CD14-positive monocyte (primary cell): ENCODE data around the gene SYNDIG1. TPM values are rescaled to one million over a fixed set of nuclear protein-coding genes. Genes with fewer than 3 reads are reported as not detected.

Experiments
- DNase-seq, 3 donors: peaks; one replicate each; pipeline ENCODE4 v3.0.0-alpha.2; 2011 to 2022
- H2AFZ ChIP-seq: 2 replicates; pipeline ENCODE4 v1.6.0; 2012; ENCODE audit warnings: mild to moderate bottlenecking, low read depth, low read length, inconsistent platforms; ENCODE audit not compliant: insufficient read depth, poor library complexity, severe bottlenecking
- H3K27ac ChIP-seq, 2 donors: 1 replicate in 1 of 2; 2 replicates in 1 of 2; pipeline ENCODE4 v1.5.1; 2012 to 2013; ENCODE audit warnings: low read length in 2 of 2, control low read depth in 1 of 2, inconsistent platforms in 1 of 2, low read depth in 1 of 2, mild to moderate bottlenecking in 1 of 2
- H3K27me3 ChIP-seq, 2 donors: one replicate each; pipeline versions ENCODE4 v1.6.0 to v1.6.1; 2011 to 2013; ENCODE audit warnings: low read length in 2 of 2; ENCODE audit not compliant: control insufficient read depth in 2 of 2, insufficient read depth in 2 of 2
- H3K36me3 ChIP-seq, 2 donors: replicated peaks in 1 of 2; 1 replicate in 1 of 2; 2 replicates in 1 of 2; pipeline versions ENCODE4 v1.5.1 to v1.6.1; 2012 to 2013; ENCODE audit warnings: low read length in 2 of 2, control low read depth in 1 of 2, inconsistent platforms in 1 of 2, mild to moderate bottlenecking in 1 of 2; ENCODE audit not compliant: insufficient read depth in 2 of 2, control insufficient read depth in 1 of 2
- H3K4me1 ChIP-seq, 2 donors: 1 replicate in 1 of 2; 2 replicates in 1 of 2; pipeline versions ENCODE4 v1.5.1 to v1.6.1; 2012 to 2013; ENCODE audit warnings: low read length in 2 of 2, control low read depth in 1 of 2, inconsistent platforms in 1 of 2, mild to moderate bottlenecking in 1 of 2, moderate library complexity in 1 of 2; ENCODE audit not compliant: insufficient read depth in 2 of 2, control insufficient read depth in 1 of 2
- H3K4me2 ChIP-seq: replicated peaks from 2 replicates; pipeline ENCODE3; 2012; ENCODE audit warnings: low read length, moderate library complexity, mild to moderate bottlenecking; ENCODE audit not compliant: poor library complexity, severe bottlenecking; ENCODE audit errors: extremely low read depth
- H3K4me3 ChIP-seq, 3 experiments: fragments of 200-600 bp in 1 of 3; sonication (generic) in 1 of 3; replicated peaks in 1 of 3; 1 replicate in 2 of 3; 2 replicates in 1 of 3; pipeline ENCODE4 v1.5.1; 2011 to 2013; ENCODE audit warnings: low read length in 3 of 3, mild to moderate bottlenecking in 3 of 3, control low read depth in 2 of 3, low read depth in 2 of 3, inconsistent platforms in 1 of 3, moderate library complexity in 1 of 3
- H3K79me2 ChIP-seq: 2 replicates; pipeline ENCODE4 v1.6.0; 2012; ENCODE audit warnings: mild to moderate bottlenecking, control low read depth, inconsistent platforms, low read length, moderate library complexity; ENCODE audit not compliant: insufficient read depth
- H3K9ac ChIP-seq: 2 replicates; pipeline ENCODE4 v1.6.0; 2017; ENCODE audit warnings: low read length, mild to moderate bottlenecking; ENCODE audit not compliant: insufficient read depth, poor library complexity, severe bottlenecking
- H3K9me3 ChIP-seq, 2 donors: replicated peaks in 1 of 2; 1 replicate in 1 of 2; 2 replicates in 1 of 2; pipeline versions ENCODE4 v1.5.1 to v1.6.1; 2012 to 2013; ENCODE audit warnings: low read length in 2 of 2, control low read depth in 1 of 2; ENCODE audit not compliant: control insufficient read depth in 1 of 2, insufficient read depth in 1 of 2
- H4K20me1 ChIP-seq: 2 replicates; pipeline ENCODE4 v1.6.0; 2012; ENCODE audit warnings: mild to moderate bottlenecking, low read length, control low read depth, moderate library complexity; ENCODE audit not compliant: insufficient read depth
- H3K27ac Mint-ChIP-seq, 7 donors: one replicate each; pipeline ENCODE4 v1.8.0; 2020; ENCODE audit warnings: mild to moderate bottlenecking in 7 of 7, mixed read lengths in 7 of 7, moderate library complexity in 6 of 7, inconsistent platforms in 2 of 7
- H3K27me3 Mint-ChIP-seq, 3 donors: one replicate each; pipeline ENCODE4 v1.8.0; 2021 to 2022; ENCODE audit warnings: low read depth in 3 of 3, mild to moderate bottlenecking in 3 of 3, mixed read lengths in 3 of 3, moderate library complexity in 3 of 3, inconsistent platforms in 1 of 3
- H3K36me3 Mint-ChIP-seq, 2 donors: one replicate each; pipeline ENCODE4 v1.8.0; 2020; ENCODE audit warnings: mixed read lengths in 2 of 2, inconsistent platforms in 1 of 2, mild to moderate bottlenecking in 1 of 2
- H3K4me1 Mint-ChIP-seq: one replicate; pipeline ENCODE4 v1.8.0; 2020; ENCODE audit warnings: mild to moderate bottlenecking, mixed read lengths
- H3K4me3 Mint-ChIP-seq, 2 donors: one replicate each; pipeline ENCODE4 v1.8.0; 2020; ENCODE audit warnings: mild to moderate bottlenecking in 2 of 2, mixed read lengths in 2 of 2, moderate library complexity in 1 of 2
- H3K9me3 Mint-ChIP-seq, 7 donors: one replicate each; pipeline ENCODE4 v1.8.0; 2020 to 2022; ENCODE audit warnings: mixed read lengths in 7 of 7, mild to moderate bottlenecking in 6 of 7, moderate library complexity in 6 of 7, inconsistent platforms in 2 of 7
- WGBS: methylation state at CpG from one replicate; pipeline ENCODE4 v1.1.5; 2013; ENCODE audit warnings: missing lambda C conversion rate; ENCODE audit not compliant: insufficient coverage; 5-methylcytosine and 5-hydroxymethylcytosine counted together
- intact Hi-C, 2 donors: fragments of 100-400 bp; cut with micrococcal nuclease; formaldehyde crosslinking; loops; one replicate each; pipeline versions ENCODE4 v1.15.0 to v1.15.1; 2023
- polyA plus RNA-seq, 3 donors: library from polyadenylated mRNA; depleted of rRNA in 1 of 3; unstranded in 2 of 3; stranded (reverse) in 1 of 3; fragments of 300-500 nt in 2 of 3; fragments of >200 nt in 1 of 3; fragmentation: Illumina TruSeq in 2 of 3; gene quantifications; 1 replicate in 2 of 3; 2 replicates in 1 of 3; pipeline ENCODE4 v1.2.3, GENCODE V29; 2012 to 2021
- TF ChIP-seq, protein P1 (sequence below): fragments of 200-600 bp; IDR thresholded peaks from one replicate; pipeline ENCODE4 v1.8.0; 2022; ENCODE audit warnings: antibody characterized with exemption, mild to moderate bottlenecking

The SYNDIG1 gene
- polyA plus RNA-seq, 3 donors: not detected

DNA sequence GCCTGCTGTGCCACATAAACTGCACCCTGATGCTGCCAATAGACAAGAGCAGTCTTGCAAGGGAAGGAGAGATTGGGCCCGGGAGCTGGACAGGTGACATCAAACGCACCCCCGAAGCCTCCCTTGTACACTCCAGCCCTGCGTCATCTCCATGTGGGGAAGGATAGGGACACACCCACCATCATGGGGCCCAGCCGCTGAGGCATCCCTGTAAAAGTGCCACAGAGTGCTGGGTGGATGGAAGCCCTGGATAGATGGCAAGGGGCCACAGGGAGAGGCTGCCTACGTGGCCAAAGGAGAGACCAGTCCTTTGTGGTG is 117.1 kb downstream of the SYNDIG1 start:
- Histone ChIP-seq H2AFZ (no peak overlapping the region), H3K4me2 (no peak overlapping the region), H3K27me3 (no peaks in the 10 kb centered on the region), H4K20me1 (no peaks in the 10 kb centered on the region), H3K4me1 (no peaks in the 10 kb centered on the region), H3K27ac (no peak overlapping the region), H3K79me2 (no peaks in the 10 kb centered on the region), H3K9me3 (no peaks in the 10 kb centered on the region), H3K36me3 (no peaks in the 10 kb centered on the region), H3K4me3 (no peak overlapping the region), H3K9ac (no peak overlapping the region)
- TF ChIP-seq, protein P1, sequence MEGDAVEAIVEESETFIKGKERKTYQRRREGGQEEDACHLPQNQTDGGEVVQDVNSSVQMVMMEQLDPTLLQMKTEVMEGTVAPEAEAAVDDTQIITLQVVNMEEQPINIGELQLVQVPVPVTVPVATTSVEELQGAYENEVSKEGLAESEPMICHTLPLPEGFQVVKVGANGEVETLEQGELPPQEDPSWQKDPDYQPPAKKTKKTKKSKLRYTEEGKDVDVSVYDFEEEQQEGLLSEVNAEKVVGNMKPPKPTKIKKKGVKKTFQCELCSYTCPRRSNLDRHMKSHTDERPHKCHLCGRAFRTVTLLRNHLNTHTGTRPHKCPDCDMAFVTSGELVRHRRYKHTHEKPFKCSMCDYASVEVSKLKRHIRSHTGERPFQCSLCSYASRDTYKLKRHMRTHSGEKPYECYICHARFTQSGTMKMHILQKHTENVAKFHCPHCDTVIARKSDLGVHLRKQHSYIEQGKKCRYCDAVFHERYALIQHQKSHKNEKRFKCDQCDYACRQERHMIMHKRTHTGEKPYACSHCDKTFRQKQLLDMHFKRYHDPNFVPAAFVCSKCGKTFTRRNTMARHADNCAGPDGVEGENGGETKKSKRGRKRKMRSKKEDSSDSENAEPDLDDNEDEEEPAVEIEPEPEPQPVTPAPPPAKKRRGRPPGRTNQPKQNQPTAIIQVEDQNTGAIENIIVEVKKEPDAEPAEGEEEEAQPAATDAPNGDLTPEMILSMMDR: no peak
- intact Hi-C loops: no loop called here
- Mint-ChIP-seq H3K4me3 (no peak overlapping the region), H3K36me3 (no peaks in the 10 kb centered on the region), H3K27ac (no peak overlapping the region), H3K27me3 (peaks cover 2 to 5% (median 4%) of the 10 kb centered on the region in 3 donors), H3K4me1 (no peaks in the 10 kb centered on the region), H3K9me3 (peaks cover 0 to 3% (median 0%) of the 10 kb centered on the region in 7 donors)
- WGBS: 86% methylated on average over 1 of the region's 6 CpGs
- no peak for DNase-seq

DNA sequence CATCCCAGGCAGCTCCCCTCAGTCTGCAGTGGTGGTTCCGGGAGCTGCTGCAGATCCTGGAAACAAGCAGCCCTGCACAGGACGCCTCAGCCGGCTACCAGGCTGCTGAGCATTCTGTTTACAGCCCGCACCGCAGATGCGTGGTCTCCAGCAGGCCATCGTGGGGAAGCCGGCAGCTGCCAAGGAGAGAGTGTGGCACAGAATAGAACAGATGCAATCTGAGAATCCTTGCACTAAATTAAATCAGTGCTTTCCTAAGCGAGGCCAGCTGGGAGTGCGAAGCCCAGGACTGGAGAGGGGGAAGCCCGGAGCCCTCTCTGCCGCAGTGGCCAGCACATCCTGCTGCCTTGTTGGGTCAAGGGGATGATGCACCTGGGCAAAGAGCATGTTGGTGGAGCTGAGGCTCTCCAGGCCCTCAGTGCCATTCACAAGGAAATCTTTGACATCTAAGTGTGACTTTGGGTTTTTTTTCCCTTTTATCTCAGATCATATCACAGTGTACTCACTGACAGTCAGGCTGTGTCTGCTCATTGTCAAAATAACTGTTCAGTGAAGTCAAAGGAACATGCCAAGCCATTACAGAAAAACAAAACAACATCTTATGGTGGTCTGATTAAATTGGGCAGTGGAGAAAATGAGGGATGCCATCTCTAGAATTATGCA is 118.1 kb downstream of the SYNDIG1 start:
- Mint-ChIP-seq H3K4me1 (no peaks in the 10 kb centered on the region), H3K27me3 (peaks cover 0 to 5% (median 4%) of the 10 kb centered on the region in 3 donors), H3K36me3 (no peaks in the 10 kb centered on the region), H3K4me3 (no peak overlapping the region), H3K27ac (no peak overlapping the region), H3K9me3 (peaks cover 0 to 3% (median 0%) of the 10 kb centered on the region in 7 donors)
- Histone ChIP-seq H3K9me3 (no peaks in the 10 kb centered on the region), H3K36me3 (no peaks in the 10 kb centered on the region), H3K27ac (no peak overlapping the region), H4K20me1 (no peaks in the 10 kb centered on the region), H3K4me2 (no peak overlapping the region), H2AFZ (no peak overlapping the region), H3K4me3 (no peak overlapping the region), H3K79me2 (no peaks in the 10 kb centered on the region), H3K27me3 (no peaks in the 10 kb centered on the region), H3K4me1 (no peaks in the 10 kb centered on the region), H3K9ac (no peak overlapping the region)
- intact Hi-C loops: no loop called here
- 94% methylated on average over 11 of the region's 12 CpGs for WGBS
- TF ChIP-seq, protein P1: no peak
- DNase-seq: no peak
